Pancreas (tissue), 10 donors: Measurements from ENCODE around the gene NSUN6. TPM values are rescaled to one million over a fixed set of nuclear protein-coding genes. Genes with fewer than 3 reads are reported as not detected.

Source experiments
- ATAC-seq, 4 donors: fragments of 200-7000 bp; cut with Tn5 transposase; one replicate each; pipeline versions ENCODE4 v1.8.0 to v1.9.1; 2020; ENCODE audit warnings: mild to moderate bottlenecking in 4 of 4, moderate library complexity in 4 of 4
- DNase-seq, 6 donors: peaks; one replicate each; pipeline ENCODE4 v3.0.0-alpha.2; 2020
- FAIRE-seq: peaks from 2 replicates; lab custom pipeline; 2012; peaks lifted over from hg19 to GRCh38; lab: Jason Lieb, UNC
- H3K27ac ChIP-seq, 4 donors: fragments of 200-600 bp; sonication (generic); 1 replicate in 3 of 4; 2 replicates in 1 of 4; pipeline versions ENCODE4 v1.5.0 to v1.8.0; 2020
- H3K27me3 ChIP-seq, 4 donors: fragments of 200-600 bp; one replicate each; pipeline ENCODE4 v1.8.0; 2021
- H3K36me3 ChIP-seq, 3 donors: fragments of 200-600 bp; sonication (generic) in 1 of 3; one replicate each; pipeline versions ENCODE4 v1.5.0 to v1.8.0; 2020 to 2021
- H3K4me1 ChIP-seq, 3 donors: fragments of 200-600 bp; one replicate each; pipeline ENCODE4 v1.8.0; 2021
- H3K4me3 ChIP-seq, 4 donors: fragments of 200-600 bp; sonication (generic) in 2 of 4; one replicate each; pipeline versions ENCODE4 v1.5.0 to v1.8.0; 2020 to 2021
- H3K9me3 ChIP-seq, 4 donors: fragments of 200-600 bp; one replicate each; pipeline ENCODE4 v1.8.0; 2021
- WGBS, 2 donors: extraction: QIAGEN DNeasy Blood & Tissue Kit; methylation state at CpG; one replicate each; pipeline ENCODE4 v1.1.7; 2013; 5-methylcytosine and 5-hydroxymethylcytosine counted together
- intact Hi-C, 3 donors: fragments of 100-400 bp; cut with DNase I; formaldehyde crosslinking; loops; one replicate each; pipeline versions ENCODE4 v1.11.1 to v1.14.2; 2022
- polyA plus RNA-seq, 2 donors: library from polyadenylated mRNA; stranded (reverse); fragments of 200-250 nt; gene quantifications; one replicate each; pipeline ENCODE4 v1.2.3, GENCODE V29; 2013
- total RNA-seq, 6 donors: library from RNA; stranded (reverse); fragmentation: NEBNext Ultra II Directional in 4 of 6; extraction: Animal tissue kit (Norgen Biotek cat#: 25700) in 4 of 6; gene quantifications; one replicate each; pipeline versions ENCODE4 v1.2.1 to v1.2.4, GENCODE V29; 2021 to 2023
- TF ChIP-seq, protein P1 (sequence below), 4 donors: fragments of 200-600 bp; sonication (generic) in 3 of 4; IDR thresholded peaks; one replicate each; pipeline versions ENCODE4 v1.5.0 to v1.8.0; 2021; ENCODE audit warnings: antibody characterized with exemption in 4 of 4
- donor health status: healthy with polysubstance abuse.
- donor health status: DM: no; HTN: no; CAD: no; lungs with moderate emphysema.
- donor health status: DM: no; HTN: no; CAD: no.
- donor health status: control.
- donor health status: control.
- donor health status: Bipolar disorder and iron deficiency.
- donor health status: DM: yes; HTN: yes; CAD: no.
- donor health status: DM: no; HTN: no; CAD: no.
- donor health status: DM: no; HTN: no; CAD: no.
- donor health status: DM: yes; HTN: yes; CAD: no.

Gene NSUN6
- total and polyA plus RNA-seq, 8 donors: 7.3 to 16.5 (median 8.5) TPM

DNA sequence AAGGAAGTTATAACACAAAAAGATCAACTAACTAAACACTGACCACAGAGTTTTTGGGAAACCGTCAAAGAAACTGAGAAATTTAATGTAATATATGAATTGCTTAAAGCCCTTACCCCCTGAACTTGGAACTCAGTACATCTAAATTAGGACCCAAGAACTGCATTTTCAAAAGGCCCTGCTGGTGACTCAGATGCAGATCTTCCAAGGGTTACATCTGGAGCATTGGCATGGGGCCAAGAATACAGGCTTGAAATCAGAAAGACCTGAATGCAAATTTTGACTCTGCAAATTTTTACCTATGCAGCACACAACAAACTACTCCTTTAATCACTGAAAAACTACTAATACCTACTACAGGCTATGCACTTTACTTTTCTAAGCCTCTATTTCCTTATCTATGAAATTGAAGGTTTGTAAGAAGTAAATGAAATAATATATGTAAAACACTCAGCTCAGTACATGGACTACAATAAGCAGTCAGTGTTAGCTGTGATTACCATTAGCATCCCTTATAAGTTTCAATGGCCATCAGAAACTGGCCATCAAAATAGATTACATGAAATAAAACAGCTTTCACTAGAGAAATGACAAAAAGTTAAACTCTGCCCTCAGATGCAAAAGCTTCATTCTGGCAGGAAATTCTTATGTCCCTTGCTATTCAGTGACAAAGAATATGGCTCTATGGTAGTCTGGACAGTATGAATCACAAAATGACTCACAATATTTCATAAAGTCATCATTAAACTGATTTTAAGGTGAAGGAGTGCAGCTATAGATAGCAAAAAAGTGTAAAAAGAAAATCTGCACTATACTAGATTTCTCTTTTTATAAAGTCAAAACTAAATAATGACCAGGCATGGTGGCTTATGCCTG lies 43.6 kb downstream of the NSUN6 start:
- ATAC-seq (peak; percentile 45 to 66 (median 55)), DNase-seq (peak in 4 of 6 donors; percentile 27 to 66 (median 41)), FAIRE-seq (no peak)
- Histone ChIP-seq H3K36me3 (no peaks in the 10 kb centered on the region), H3K27me3 (no peaks in the 10 kb centered on the region), H3K4me3 (no peak overlapping the region), H3K9me3 (no peaks in the 10 kb centered on the region), H3K27ac (no peak overlapping the region), H3K4me1 (peaks cover 0 to 13% (median 0%) of the 10 kb centered on the region in 3 donors)
- whole genome bisulfite sequencing, 2 donors: 72 to 89% methylated on average over 1 of the region's 1 CpG
- TF ChIP-seq, protein P1, sequence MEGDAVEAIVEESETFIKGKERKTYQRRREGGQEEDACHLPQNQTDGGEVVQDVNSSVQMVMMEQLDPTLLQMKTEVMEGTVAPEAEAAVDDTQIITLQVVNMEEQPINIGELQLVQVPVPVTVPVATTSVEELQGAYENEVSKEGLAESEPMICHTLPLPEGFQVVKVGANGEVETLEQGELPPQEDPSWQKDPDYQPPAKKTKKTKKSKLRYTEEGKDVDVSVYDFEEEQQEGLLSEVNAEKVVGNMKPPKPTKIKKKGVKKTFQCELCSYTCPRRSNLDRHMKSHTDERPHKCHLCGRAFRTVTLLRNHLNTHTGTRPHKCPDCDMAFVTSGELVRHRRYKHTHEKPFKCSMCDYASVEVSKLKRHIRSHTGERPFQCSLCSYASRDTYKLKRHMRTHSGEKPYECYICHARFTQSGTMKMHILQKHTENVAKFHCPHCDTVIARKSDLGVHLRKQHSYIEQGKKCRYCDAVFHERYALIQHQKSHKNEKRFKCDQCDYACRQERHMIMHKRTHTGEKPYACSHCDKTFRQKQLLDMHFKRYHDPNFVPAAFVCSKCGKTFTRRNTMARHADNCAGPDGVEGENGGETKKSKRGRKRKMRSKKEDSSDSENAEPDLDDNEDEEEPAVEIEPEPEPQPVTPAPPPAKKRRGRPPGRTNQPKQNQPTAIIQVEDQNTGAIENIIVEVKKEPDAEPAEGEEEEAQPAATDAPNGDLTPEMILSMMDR (IDR thresholded peaks at IDR 0.05): no peak
- intact Hi-C loops: no loop called here

DNA sequence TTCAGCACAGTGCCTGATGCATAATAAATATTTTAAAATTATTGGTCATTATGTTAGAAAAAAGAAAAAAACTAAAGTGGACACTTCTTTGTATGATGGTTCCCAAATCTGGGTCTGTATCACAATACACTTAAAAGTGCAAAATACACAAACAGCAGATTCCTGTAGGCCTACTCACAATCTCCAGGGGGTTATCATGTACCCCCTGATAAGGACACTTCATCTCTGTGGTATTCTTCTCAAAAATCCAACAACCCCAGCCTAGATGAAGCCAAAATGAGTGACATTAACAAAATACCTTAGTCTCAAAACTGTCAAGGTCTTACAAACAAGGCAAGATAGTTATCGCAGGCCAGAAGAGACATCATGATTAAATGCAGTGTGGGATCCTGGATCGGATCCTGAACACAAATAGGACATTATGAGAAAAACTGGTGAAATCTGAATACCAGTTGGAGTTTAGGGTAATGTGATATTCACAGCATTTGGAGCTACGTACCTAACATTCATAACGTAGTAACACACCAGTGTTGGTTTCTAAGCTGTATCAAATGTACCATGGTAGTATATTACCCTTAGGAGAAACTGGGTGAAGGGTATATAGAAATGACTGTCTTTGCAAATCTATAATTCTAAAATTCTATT lies 45.2 kb downstream of the NSUN6 start:
- no peaks in the 10 kb centered on the region for H3K9me3 ChIP-seq
- ATAC-seq (no peak), DNase-seq (no peak), FAIRE-seq (no peak)
- TF ChIP-seq, protein P1 (IDR thresholded peaks at IDR 0.05): no peak
- intact Hi-C loops: no loop called here
- H3K4me3 ChIP-seq: no peak overlapping the region
- H3K27me3 ChIP-seq: no peaks in the 10 kb centered on the region
- 86 to 95% methylated on average over 4 of the region's 4 CpGs for WGBS, 2 donors
- H3K36me3 ChIP-seq: no peaks in the 10 kb centered on the region
- H3K4me1 ChIP-seq: peaks cover 0 to 13% (median 0%) of the 10 kb centered on the region in 3 donors
- H3K27ac ChIP-seq: no peak overlapping the region

DNA sequence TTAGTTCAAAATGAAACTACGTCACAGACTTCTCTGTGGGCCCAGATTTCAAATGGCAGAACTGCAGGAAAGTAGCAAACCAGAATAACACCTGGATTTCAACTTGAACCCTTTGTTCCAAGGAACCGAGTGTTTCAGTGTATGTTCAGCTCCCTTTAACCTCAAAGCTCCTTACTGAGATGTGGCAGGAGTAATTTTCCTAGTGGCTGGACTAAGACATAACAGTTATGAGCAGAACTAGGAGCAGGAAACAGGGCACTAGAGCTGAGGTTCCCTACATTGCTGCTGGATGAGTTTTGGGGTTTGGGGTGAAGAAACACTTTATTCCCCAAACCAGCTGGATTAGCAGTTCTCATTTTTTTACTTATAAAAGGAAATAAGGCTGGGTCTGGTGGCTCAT lies 50.1 kb downstream of the NSUN6 start:
- 91 to 98% methylated on average over 2 of the region's 2 CpGs for WGBS, 2 donors

DNA sequence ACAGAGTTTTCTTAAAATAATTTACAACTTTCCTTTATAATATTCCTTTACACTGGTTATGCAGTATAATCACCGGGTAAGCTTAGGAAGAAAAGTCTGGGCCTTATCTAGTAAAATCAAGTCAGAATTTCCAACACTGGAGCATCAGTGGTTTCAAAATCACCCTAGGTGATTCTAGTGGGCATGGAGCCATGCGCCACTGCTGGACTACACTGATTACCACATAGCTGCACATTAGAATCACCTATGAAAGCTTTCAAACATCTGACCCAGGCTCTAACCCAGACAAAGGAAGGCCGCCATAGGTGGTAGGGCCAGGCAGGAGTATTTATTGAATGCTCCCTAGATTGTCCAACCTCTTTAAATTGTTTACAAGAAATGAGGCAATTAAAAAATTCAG lies 52.0 kb downstream of the NSUN6 start:
- H3K4me1 ChIP-seq: no peaks in the 10 kb centered on the region
- no peak for FAIRE-seq
- H3K27me3 ChIP-seq: no peaks in the 10 kb centered on the region
- peaks cover 0 to 7% (median 0%) of the 10 kb centered on the region in 3 donors for H3K36me3 ChIP-seq
- no peak overlapping the region for H3K27ac ChIP-seq
- no peak overlapping the region for H3K4me3 ChIP-seq
- no peak for DNase-seq
- WGBS, 2 donors: 98% methylated on average over 3 of the region's 3 CpGs
- H3K9me3 ChIP-seq: no peaks in the 10 kb centered on the region
- TF ChIP-seq, protein P1 (IDR thresholded peaks at IDR 0.05): no peak
- no peak for ATAC-seq
- intact Hi-C loops: no loop called here

More for the DNA sequence above, 50.1 kb downstream of the NSUN6 start:
- TF ChIP-seq, protein P1 (IDR thresholded peaks at IDR 0.05): no peak
- FAIRE-seq: no peak
- H3K9me3 ChIP-seq: no peaks in the 10 kb centered on the region
- H3K36me3 ChIP-seq: no peaks in the 10 kb centered on the region
- ATAC-seq: no peak
- H3K27ac ChIP-seq: no peak overlapping the region
- no peak for DNase-seq
- intact Hi-C loops: no loop called here
- H3K4me3 ChIP-seq: no peak overlapping the region
- H3K27me3 ChIP-seq: no peaks in the 10 kb centered on the region
- H3K4me1 ChIP-seq: no peaks in the 10 kb centered on the region
